ENCODE results near the gene TIE1. TPM values are rescaled to one million over a fixed set of nuclear protein-coding genes. Genes with fewer than 3 reads are reported as not detected.

The TIE1 gene
- total and polyA plus RNA-seq, 2 donors (not counting 3 experiments of a cell fraction or from before 2014, with no cell fraction given) = 531 to 620 TPM

GRCh38 chr1:43339584-43340232 lies 38.9 kb downstream of the TIE1 start:
- Histone ChIP-seq H3K4me2 (ENCODE audit: insufficient read depth, low read length) (no peak overlapping the region), H3K36me3 (ENCODE audit: control insufficient read depth in 2 of 2, extremely low read depth in 1 of 2, insufficient read depth in 2 of 2, low read length in 2 of 2) (no peaks in the 10 kb centered on the region), H3K4me3 (replicated peaks in 1 of 3; ENCODE audit: insufficient read depth in 1 of 3, low read depth in 1 of 3, low read length in 3 of 3) (no peak overlapping the region), H3K4me1 (ENCODE audit: control insufficient read depth, extremely low read depth, insufficient read depth, low read length) (no peaks in the 10 kb centered on the region), H3K27me3 (ENCODE audit: control insufficient read depth in 2 of 2, insufficient read depth in 2 of 2, low read length in 2 of 2) (peaks cover 0 to 2% of the 10 kb centered on the region in 2 experiments), H3K27ac (ENCODE audit: insufficient read depth, low read depth, low read length) (no peak overlapping the region), H3K9me3 (replicated peaks; ENCODE audit: control insufficient read depth, insufficient read depth, low read length) (no peaks in the 10 kb centered on the region), H4K20me1 (replicated peaks; ENCODE audit: control insufficient read depth, extremely low read depth, insufficient read depth, low read length) (no peaks in the 10 kb centered on the region), H3K9me1 (replicated peaks; ENCODE audit: control insufficient read depth, extremely low read depth, insufficient read depth, low read length) (no peaks in the 10 kb centered on the region), H3K9ac (replicated peaks; ENCODE audit: extremely low read depth, insufficient read depth, low read length) (no peak overlapping the region), H3K79me2 (ENCODE audit: control insufficient read depth, insufficient read depth, low read length) (no peaks in the 10 kb centered on the region), H2AFZ (ENCODE audit: low read depth, low read length) (no peak overlapping the region)
- intact Hi-C loops (cut with micrococcal nuclease) (no loop called here), dilution Hi-C loops (cut with MboI; ENCODE audit: extremely low pct_ligation_motif_present, low sequenced_read_pairs) (no loop called here)
- DNase-seq (ENCODE audit: low read depth, low spot score) (no peak), FAIRE-seq (no peak)
- CTCF ChIA-PET = interaction anchor here (0.9 to 1.5 kb wide), 2 partner anchors 10 to 37 kb away, joined by 4 to 5 read pairs; no protein-coding TSS in a partner anchor
- BruUV-seq (replicated peaks) = no TSS peak
- TF ChIP-seq MAX (IDR thresholded peaks at IDR 0.05; ENCODE audit: insufficient read depth, insufficient read length) = no peak
- no peak for TF ChIP-seq CTCF (IDR thresholded peaks at IDR 0.05; ENCODE audit: extremely low read depth in 1 of 2, insufficient read depth in 1 of 2, low read depth in 1 of 2, low read length in 2 of 2)
- no peak for TF ChIP-seq POLR2AphosphoS5 (IDR thresholded peaks at IDR 0.05; ENCODE audit: insufficient read depth, low read depth, low read length)
- no peak for TF ChIP-seq POLR2A (IDR thresholded peaks at IDR 0.05; ENCODE audit: low read depth, low read length)
- TF ChIP-seq EZH2 (IDR thresholded peaks at IDR 0.05; ENCODE audit: borderline replicate concordance, low read depth, low read length, severe bottlenecking) = no peak
- no peak for TF ChIP-seq JUN (IDR thresholded peaks at IDR 0.05; ENCODE audit: borderline replicate concordance, insufficient read depth, insufficient read length, low read depth)
- TF ChIP-seq FOS (IDR thresholded peaks at IDR 0.05; ENCODE audit: borderline replicate concordance, insufficient read depth, low read length) = no peak
- TF ChIP-seq GATA2 (IDR thresholded peaks at IDR 0.05; ENCODE audit: insufficient read depth, insufficient read length, low read depth, low read length) = no peak
- TF ChIP-seq MYC (IDR thresholded peaks at IDR 0.05; ENCODE audit: low read depth, low read length) = no peak
- POLR2A ChIA-PET = no interaction called here
